ENCODE results near the gene KDM2B.

Gene KDM2B

GRCh38 chr12:121456551-121456950, 124.3 kb downstream of the KDM2B start:
- no peak overlapping the region for H3K4me3 ChIP-seq (replicated peaks in 1 of 2; ENCODE audit: low read depth in 2 of 2, low read length in 2 of 2)
- DNase-seq (ENCODE audit: low read depth in 2 of 2), result no peak
- no peak for TF ChIP-seq CTCF (IDR thresholded peaks at IDR 0.05; ENCODE audit: low read depth, low read length)

GRCh38 chr12:121455766-121456420, 124.9 kb downstream of the KDM2B start:
- H3K4me3 ChIP-seq (replicated peaks in 1 of 2; ENCODE audit: low read depth in 2 of 2, low read length in 2 of 2), result no peak overlapping the region
- TF ChIP-seq CTCF (IDR thresholded peaks at IDR 0.05; ENCODE audit: low read depth, low read length), result no peak
- no peak for DNase-seq (ENCODE audit: low read depth in 2 of 2)

- no peak for DNase-seq (ENCODE audit: low read depth in 2 of 2)
- no peak overlapping the region for H3K4me3 ChIP-seq (replicated peaks in 1 of 2; ENCODE audit: low read depth in 2 of 2, low read length in 2 of 2)
- TF ChIP-seq CTCF (IDR thresholded peaks at IDR 0.05; ENCODE audit: low read depth, low read length), result no peak
These were observed 125.9 kb downstream of the KDM2B start for GRCh38 chr12:121454921-121455320.

GRCh38 chr12:121453629-121454028, 127.2 kb downstream of the KDM2B start:
- no peak for DNase-seq (ENCODE audit: low read depth in 2 of 2)
- no peak overlapping the region for H3K4me3 ChIP-seq (replicated peaks in 1 of 2; ENCODE audit: low read depth in 2 of 2, low read length in 2 of 2)
- no peak for TF ChIP-seq CTCF (IDR thresholded peaks at IDR 0.05; ENCODE audit: low read depth, low read length)

GRCh38 chr12:121452985-121453360, 127.8 kb downstream of the KDM2B start:
- H3K4me3 ChIP-seq (replicated peaks in 1 of 2; ENCODE audit: low read depth in 2 of 2, low read length in 2 of 2), result no peak overlapping the region
- no peak for TF ChIP-seq CTCF (IDR thresholded peaks at IDR 0.05; ENCODE audit: low read depth, low read length)

GRCh38 chr12:121452340-121452984, 128.4 kb downstream of the KDM2B start:
- no peak overlapping the region for H3K4me3 ChIP-seq (replicated peaks in 1 of 2; ENCODE audit: low read depth in 2 of 2, low read length in 2 of 2)
- TF ChIP-seq CTCF (IDR thresholded peaks at IDR 0.05; ENCODE audit: low read depth, low read length), result no peak
- no peak for DNase-seq (ENCODE audit: low read depth in 2 of 2)

More at GRCh38 chr12:121452985-121453360, 127.8 kb downstream of the KDM2B start:
- DNase-seq (ENCODE audit: low read depth in 2 of 2), result no peak

Measured in cardiac fibroblast (primary cell).